Middle frontal gyrus (tissue), 1 donor: Measurements from ENCODE around the gene PCDHB13.

Experiments
- DNase-seq: peaks from one replicate; pipeline ENCODE4 v3.0.0-alpha.2; 2015; ENCODE audit warnings: low spot score; ENCODE audit errors: extremely low spot score

PCDHB13 gene

DNA sequence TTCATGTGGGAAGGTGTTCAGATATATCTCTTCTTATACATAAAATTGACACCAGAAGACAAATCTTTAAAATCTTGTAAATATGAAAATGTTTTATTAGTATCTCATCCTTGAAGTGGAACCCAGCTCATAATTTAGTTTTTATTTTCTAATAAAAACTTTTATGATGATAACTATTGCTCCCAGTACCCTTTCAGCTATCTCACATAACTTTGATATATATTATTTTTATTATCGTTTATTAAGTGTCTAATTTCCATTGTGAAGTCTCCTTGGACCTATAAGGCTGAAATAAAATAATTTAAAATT is 47.5 kb downstream of the PCDHB13 start:
- DNase-seq, result no peak
